DND-41 (cell line): ENCODE results near the gene FAM222B.

Source experiments
- ATAC-seq: fragments of 200-7000 bp; cut with Tn5 transposase; 3 replicates; pipeline ENCODE4 v1.9.1; 2021; ENCODE audit warnings: low read depth; ENCODE audit not compliant: insufficient read depth
- DNase-seq: peaks from one replicate; pipeline ENCODE4 v3.0.0-alpha.2; 2020
- H2AFZ ChIP-seq: 2 replicates; pipeline ENCODE4 v1.6.0; 2012; ENCODE audit warnings: low read depth, low read length
- H3K27ac ChIP-seq: 2 replicates; pipeline ENCODE4 v1.5.1; 2012; ENCODE audit warnings: low read length, inconsistent platforms
- H3K27me3 ChIP-seq: fragments of 200-600 bp; sonication (generic); 2 replicates; pipeline ENCODE4 v1.6.0; 2012; ENCODE audit warnings: low read length, mild to moderate bottlenecking, inconsistent platforms; ENCODE audit not compliant: insufficient read depth, poor library complexity
- H3K36me3 ChIP-seq: 2 replicates; pipeline ENCODE4 v1.5.1; 2012; ENCODE audit warnings: low read length, inconsistent platforms; ENCODE audit not compliant: insufficient read depth
- H3K4me1 ChIP-seq: 2 replicates; pipeline ENCODE4 v1.5.1; 2012; ENCODE audit warnings: mild to moderate bottlenecking, low read length; ENCODE audit not compliant: insufficient read depth
- H3K4me2 ChIP-seq: 2 replicates; pipeline ENCODE4 v1.6.0; 2012; ENCODE audit warnings: mild to moderate bottlenecking, moderate library complexity, low read length, inconsistent platforms; ENCODE audit not compliant: insufficient read depth
- H3K4me3 ChIP-seq, 2 experiments: fragments of 200-600 bp in 1 of 2; shearing (Covaris generic) in 1 of 2; 2 replicates each; pipeline ENCODE4 v1.5.1; 2012 to 2016; ENCODE audit warnings: inconsistent platforms in 2 of 2, low read length in 2 of 2, mild to moderate bottlenecking in 2 of 2, low read depth in 1 of 2, moderate library complexity in 1 of 2
- H3K79me2 ChIP-seq: 2 replicates; pipeline ENCODE4 v1.6.0; 2012; ENCODE audit warnings: low read length, inconsistent platforms; ENCODE audit not compliant: insufficient read depth
- H3K9ac ChIP-seq: 2 replicates; pipeline ENCODE4 v1.6.0; 2012; ENCODE audit warnings: low read depth, mild to moderate bottlenecking, inconsistent platforms, low read length, moderate library complexity
- H3K9me3 ChIP-seq: 2 replicates; pipeline ENCODE4 v1.5.1; 2012; ENCODE audit warnings: low read length, moderate library complexity, mild to moderate bottlenecking, inconsistent platforms; ENCODE audit not compliant: insufficient read depth, severe bottlenecking
- H4K20me1 ChIP-seq: 2 replicates; pipeline ENCODE4 v1.6.0; 2012; ENCODE audit warnings: low read length; ENCODE audit not compliant: insufficient read depth
- EZH2 ChIP-seq: IDR thresholded peaks from 3 replicates; pipeline ENCODE4 v1.6.1; 2012; ENCODE audit warnings: borderline replicate concordance, low read depth, mild to moderate bottlenecking, moderate library complexity, low read length, inconsistent platforms; ENCODE audit not compliant: severe bottlenecking
- TF ChIP-seq, protein P1 (sequence below): IDR thresholded peaks from 2 replicates; pipeline ENCODE4 v1.5.1; 2012; ENCODE audit warnings: borderline replicate concordance, low read length, moderate library complexity, mild to moderate bottlenecking; ENCODE audit not compliant: poor library complexity, severe bottlenecking; ENCODE audit errors: extremely low read depth

The FAM222B gene

DNA sequence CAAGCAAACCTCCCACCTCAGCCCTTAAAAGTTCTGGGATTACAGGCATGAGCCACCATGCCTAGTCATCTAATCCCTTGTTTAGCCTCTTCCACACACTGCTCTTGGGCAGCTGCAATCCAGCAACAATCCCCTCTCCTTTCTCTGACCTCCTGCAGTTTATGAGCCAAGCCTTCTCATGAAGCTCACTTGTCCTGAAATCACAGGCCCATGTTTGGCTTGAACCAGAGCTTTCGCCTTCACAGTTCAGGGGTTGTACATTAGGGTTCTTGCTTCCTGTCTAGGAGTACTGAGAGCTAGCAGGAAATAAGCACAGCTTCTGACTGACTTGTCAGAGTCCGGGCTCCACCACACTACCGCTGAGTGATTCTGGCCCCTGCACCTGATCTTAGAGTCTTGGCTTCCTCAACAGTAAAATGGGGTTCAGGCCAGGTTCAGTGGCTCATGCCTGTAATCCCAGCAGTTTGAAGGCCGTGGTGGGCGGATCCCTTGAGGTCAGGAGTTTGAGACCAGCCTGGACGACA is 28.5 kb upstream of the FAM222B start:
- H3K9ac ChIP-seq, result no peak overlapping the region
- no peak overlapping the region for H3K4me3 ChIP-seq
- 0 out of 2 replicates have a peak overlapping the region, but pooled peaks have one; percentile 8 for H3K27ac ChIP-seq
- H2AFZ ChIP-seq, result peak overlapping the region; percentile 45; the same call in 1 of the 2 replicates
- no peaks in the 10 kb centered on the region for H3K79me2 ChIP-seq
- no peak overlapping the region for H3K4me2 ChIP-seq
- 0 out of 2 replicates have a peak, but pooled peaks cover 5% of the 10 kb centered on the region for H3K4me1 ChIP-seq
- H3K27me3 ChIP-seq, result no peaks in the 10 kb centered on the region
- H3K9me3 ChIP-seq, result no peaks in the 10 kb centered on the region
- ATAC-seq (peak; percentile 89), DNase-seq (peak; percentile 22)
- no peaks in the 10 kb centered on the region for H4K20me1 ChIP-seq
- no peaks in the 10 kb centered on the region for H3K36me3 ChIP-seq
- TF ChIP-seq EZH2, result no peak
- TF ChIP-seq, protein P1, sequence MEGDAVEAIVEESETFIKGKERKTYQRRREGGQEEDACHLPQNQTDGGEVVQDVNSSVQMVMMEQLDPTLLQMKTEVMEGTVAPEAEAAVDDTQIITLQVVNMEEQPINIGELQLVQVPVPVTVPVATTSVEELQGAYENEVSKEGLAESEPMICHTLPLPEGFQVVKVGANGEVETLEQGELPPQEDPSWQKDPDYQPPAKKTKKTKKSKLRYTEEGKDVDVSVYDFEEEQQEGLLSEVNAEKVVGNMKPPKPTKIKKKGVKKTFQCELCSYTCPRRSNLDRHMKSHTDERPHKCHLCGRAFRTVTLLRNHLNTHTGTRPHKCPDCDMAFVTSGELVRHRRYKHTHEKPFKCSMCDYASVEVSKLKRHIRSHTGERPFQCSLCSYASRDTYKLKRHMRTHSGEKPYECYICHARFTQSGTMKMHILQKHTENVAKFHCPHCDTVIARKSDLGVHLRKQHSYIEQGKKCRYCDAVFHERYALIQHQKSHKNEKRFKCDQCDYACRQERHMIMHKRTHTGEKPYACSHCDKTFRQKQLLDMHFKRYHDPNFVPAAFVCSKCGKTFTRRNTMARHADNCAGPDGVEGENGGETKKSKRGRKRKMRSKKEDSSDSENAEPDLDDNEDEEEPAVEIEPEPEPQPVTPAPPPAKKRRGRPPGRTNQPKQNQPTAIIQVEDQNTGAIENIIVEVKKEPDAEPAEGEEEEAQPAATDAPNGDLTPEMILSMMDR, result no peak

DNA sequence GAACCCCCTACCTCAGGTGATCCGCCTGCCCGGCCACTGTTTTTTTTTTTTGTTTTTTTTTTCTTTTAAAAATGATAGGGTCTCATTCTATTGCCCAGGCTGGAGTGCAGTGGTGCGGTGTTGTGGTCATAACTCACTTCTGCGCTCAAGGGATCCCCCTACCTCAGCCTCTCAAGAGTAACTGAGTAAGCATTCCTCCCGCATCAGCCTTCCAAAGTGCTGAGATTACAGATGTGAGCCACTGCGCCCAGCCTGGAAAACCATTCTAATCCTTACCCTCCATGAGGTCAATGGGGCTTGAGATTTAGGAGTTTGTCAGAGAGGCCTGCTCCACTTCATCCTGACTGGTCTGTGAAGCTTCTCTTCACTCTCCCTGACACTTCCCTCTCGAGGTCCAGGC is 24.7 kb upstream of the FAM222B start:
- Histone ChIP-seq H3K27me3 (no peaks in the 10 kb centered on the region), H3K36me3 (no peaks in the 10 kb centered on the region), H3K9me3 (no peaks in the 10 kb centered on the region), H3K79me2 (no peaks in the 10 kb centered on the region), H3K4me2 (no peak overlapping the region), H4K20me1 (no peaks in the 10 kb centered on the region), H3K4me1 (0 out of 2 replicates have a peak, but pooled peaks cover 5% of the 10 kb centered on the region), H3K4me3 (no peak overlapping the region), H3K9ac (no peak overlapping the region), H2AFZ (no peak overlapping the region), H3K27ac (no peak overlapping the region)
- no peak for DNase-seq
- no peak for ATAC-seq
- TF ChIP-seq EZH2, result no peak
- TF ChIP-seq, protein P1, result no peak

DNA sequence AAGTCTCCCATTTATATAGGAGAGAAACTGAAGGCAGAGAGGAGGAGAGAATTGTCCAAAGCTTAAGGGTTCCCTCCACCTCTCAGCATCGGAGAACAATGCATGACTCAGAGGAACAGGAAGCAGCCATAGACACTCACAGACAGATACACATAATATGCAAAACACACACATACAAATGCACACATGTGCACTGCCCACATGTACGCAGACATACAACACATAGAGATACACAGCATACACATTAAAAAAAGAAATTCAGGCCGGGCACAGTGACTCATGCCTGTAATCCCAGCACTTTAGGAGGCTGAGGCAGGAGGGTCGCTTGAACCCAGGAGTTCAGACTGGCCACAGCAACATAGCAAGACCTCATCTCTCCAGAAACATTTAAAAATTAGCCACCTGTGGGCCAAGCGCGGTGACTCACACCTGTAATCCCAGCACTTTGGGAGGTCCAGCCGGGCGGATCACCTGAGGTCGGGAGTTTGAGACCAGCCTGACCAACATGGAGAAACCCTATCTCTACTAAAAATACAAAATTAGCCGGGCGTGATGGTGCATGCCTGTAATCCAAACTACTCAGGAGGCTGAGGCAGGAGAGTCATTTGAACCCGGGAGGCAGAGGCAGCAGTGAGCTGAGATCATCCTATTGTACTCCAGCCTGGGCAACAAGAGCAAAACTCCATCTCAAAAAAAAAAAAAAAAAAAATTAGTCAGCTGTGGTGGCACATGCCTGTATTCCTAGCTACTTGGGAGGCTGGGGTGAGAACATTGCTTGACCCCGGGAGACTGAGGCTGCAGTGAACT is 23.6 kb upstream of the FAM222B start:
- Histone ChIP-seq H4K20me1 (no peaks in the 10 kb centered on the region), H3K4me2 (no peak overlapping the region), H3K4me3 (no peak overlapping the region), H3K36me3 (peaks cover 4% of the 10 kb centered on the region; the same call in 1 of the 2 replicates), H3K27ac (no peak overlapping the region), H3K79me2 (no peaks in the 10 kb centered on the region), H3K4me1 (0 out of 2 replicates have a peak, but pooled peaks cover 2% of the 10 kb centered on the region), H3K27me3 (no peaks in the 10 kb centered on the region), H3K9ac (no peak overlapping the region), H2AFZ (no peak overlapping the region), H3K9me3 (no peaks in the 10 kb centered on the region)
- no peak for ATAC-seq
- no peak for DNase-seq
- TF ChIP-seq, protein P1, result no peak
- TF ChIP-seq EZH2, result no peak
